AG08395 (cell line): Measurements from ENCODE around the gene PCDHB11.
"Not testable (repeated sequence)": the region's sequence is repeated elsewhere in the genome, so short reads cannot be mapped to it uniquely, and the experiment has no call there.

Source experiments
- DNase-seq: peaks from one replicate; pipeline ENCODE4 v3.0.0; 2012; ENCODE audit warnings: mixed read lengths, low spot score

PCDHB11 gene

DNA sequence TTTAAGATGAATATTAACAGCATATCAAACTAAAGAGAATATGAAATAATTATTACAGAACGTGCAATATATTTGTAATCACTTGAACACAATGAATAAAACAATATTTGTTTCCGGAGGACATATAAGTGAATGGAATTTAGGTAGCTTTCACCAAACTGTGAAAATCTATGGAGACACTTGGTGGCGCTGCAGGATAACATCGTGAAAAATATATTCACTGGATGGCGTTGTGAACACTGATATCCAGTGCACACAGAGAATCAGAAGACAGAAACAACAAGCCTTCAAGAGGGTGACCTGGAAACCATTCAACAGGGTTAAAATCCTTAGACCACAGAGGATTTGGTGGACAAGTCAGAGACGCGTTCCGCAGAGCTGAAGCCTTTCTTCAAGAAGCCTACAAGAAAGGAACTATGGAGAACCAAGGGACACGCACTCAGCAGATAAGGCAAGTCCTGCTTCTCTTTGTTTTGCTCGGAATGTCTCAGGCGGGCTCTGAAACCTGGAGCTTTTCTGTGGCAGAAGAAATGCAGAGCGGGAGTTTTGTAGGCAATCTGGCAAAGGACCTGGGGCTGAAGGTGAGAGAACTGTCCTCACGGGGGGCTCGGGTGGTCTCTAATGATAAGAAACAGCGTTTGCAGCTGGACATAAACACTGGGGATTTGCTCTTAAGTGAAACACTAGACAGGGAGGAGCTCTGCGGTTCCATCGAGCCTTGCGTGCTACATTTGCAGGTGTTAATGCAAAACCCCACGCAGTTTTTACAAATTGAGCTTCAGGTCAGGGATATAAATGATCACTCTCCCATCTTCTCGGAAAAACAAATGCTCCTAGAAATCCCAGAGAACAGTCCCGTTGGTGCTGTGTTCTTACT lies at the start of gene PCDHB11:
TSS of gene PCDHB11 (plus strand) at position 269 of the 877 bp plus-strand sequence. CDS start at position 417, 148 bp downstream.
- no peak for DNase-seq

DNA sequence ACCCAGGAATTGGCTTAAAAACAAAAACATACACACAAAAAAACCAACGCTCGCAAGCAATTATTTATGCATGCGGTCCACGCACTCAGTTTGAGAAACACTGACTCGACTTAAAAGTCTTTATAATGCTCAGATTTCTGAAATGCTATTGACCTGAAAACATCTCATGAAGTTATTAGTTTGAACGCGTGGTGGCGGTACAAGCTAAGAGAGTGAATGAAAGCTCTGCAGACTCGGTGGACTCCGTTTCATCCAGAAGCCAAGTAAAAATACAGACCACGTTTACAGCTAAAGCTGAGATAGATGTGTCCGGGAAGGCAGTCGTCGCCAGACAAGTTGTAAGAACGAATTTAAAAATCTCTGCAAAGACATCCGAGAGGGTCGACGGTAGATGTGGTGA lies 49.6 kb upstream of the PCDHB11 start, which contains the start of gene PCDHB6:
TSS of gene PCDHB6 (plus strand) at position 246 of the 400 bp plus-strand sequence. CDS start 201 bp downstream, outside the sequence.
- DNase-seq, result peak; percentile 19

- DNase-seq, result no peak
Measured at GRCh38 chr5:141150224-141150992, 49.0 kb upstream of the PCDHB11 start.

DNA sequence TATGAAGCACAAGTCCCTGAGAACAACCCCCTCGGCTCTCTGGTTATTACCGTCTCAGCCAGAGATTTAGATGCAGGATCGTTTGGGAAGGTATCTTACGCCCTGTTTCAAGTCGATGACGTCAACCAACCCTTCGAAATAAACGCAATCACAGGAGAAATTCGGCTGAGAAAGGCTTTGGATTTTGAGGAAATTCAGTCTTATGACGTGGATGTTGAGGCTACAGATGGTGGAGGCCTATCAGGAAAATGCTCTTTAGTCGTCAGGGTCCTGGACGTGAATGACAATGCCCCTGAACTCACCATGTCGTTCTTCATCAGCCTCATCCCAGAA lies 48.5 kb upstream of the PCDHB11 start:
- DNase-seq, result no peak

GRCh38 chr5:141151632-141152031 lies 47.8 kb upstream of the PCDHB11 start:
- not testable (repeated sequence) for DNase-seq

DNA sequence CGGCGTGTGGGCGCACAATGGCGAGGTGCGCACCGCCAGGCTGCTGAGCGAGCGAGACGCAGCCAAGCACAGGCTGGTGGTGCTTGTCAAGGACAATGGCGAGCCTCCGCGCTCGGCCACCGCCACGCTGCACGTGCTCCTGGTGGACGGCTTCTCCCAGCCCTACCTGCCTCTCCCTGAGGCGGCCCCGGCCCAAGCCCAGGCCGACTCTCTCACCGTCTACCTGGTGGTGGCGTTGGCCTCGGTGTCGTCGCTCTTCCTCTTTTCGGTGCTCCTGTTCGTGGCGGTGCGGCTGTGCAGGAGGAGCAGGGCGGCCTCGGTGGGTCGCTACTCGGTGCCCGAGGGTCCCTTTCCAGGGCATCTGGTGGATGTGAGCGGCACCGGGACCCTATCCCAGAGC lies 47.3 kb upstream of the PCDHB11 start:
- DNase-seq, result not testable (repeated sequence)

DNA sequence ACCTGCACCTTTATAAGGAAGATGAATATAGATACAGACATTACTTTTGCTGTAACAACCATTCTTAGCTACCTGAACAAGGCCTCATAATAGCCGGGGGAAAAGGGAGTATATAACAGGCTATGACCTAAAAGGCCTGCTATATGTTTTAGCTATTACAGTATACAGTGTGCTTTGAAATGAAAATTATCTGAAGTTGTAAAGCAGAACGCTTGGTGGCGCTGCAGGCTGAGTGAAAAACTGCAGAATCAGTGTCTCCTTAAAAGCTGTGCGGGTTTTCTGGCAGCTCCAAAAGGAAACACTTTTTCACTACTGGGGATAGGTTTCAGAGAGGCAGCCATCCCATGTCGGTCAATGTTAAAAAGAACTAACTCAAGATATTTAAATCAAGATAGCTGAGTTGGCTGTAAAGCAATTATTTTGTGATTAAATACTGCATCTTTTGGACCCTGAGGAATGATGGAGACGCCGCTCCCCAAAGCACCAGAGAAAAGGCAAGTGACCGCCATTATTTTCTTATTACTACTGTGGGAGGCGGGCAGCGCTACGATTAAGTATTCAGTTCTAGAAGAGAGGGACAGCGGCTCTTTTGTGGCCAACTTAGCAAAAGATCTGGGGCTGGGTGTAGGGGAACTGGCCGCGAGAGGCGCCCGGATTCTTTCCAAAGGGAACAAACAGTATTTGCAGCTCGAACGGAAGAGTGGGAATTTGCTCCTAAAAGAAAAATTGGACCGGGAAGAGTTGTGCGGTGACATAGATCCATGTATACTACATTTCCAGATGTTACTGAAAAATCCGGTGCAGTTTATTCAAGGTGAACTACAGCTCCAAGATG lies 43.7 kb upstream of the PCDHB11 start:
- DNase-seq, result no peak

DNA sequence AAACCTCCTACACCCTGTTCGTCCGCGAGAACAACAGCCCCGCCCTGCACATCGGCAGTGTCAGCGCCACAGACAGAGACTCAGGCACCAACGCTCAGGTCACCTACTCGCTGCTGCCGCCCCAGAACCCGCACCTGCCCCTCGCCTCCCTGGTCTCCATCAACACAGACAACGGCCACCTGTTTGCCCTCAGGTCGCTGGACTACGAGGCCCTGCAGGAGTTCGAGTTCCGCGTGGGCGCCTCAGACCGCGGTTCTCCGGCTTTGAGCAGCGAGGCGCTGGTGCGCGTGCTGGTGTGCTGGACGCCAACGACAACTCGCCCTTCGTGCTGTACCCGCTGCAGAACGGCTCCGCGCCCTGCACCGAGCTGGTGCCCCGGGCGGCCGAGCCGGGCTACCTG lies 42.1 kb upstream of the PCDHB11 start:
- DNase-seq, result not testable (repeated sequence)

- not testable (repeated sequence) for DNase-seq
Measured at GRCh38 chr5:141157901-141158300, 41.5 kb upstream of the PCDHB11 start.

DNA sequence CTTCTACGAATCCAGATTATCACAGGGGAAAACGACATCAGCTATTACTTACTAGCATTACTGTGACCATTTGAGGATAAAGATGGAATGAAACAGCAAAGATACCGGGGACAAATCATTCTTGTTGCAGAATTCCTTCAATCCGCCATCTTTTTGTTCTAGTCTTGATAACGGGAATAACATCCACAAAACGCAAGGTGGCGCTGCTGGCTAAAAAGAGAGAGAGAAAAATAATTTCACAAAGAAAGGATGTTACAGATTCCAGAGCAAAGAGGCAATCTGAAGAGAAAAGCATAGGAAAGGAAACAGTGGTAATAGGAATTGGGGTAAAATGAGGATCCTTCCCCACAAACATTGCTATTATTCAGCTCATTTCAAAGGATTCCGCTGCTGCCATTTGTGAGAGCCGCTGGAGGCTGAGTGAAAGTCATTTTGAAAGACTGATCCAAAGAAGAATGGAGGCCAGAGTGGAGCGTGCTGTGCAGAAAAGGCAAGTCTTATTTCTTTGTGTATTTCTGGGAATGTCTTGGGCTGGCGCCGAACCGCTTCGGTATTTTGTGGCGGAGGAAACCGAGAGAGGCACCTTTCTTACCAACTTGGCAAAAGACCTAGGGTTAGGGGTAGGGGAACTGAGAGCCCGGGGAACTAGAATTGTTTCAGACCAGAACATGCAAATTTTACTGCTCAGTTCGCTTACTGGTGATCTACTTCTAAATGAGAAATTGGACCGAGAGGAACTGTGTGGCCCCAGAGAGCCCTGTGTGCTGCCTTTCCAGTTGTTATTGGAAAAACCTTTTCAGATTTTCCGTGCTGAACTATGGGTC lies 26.8 kb upstream of the PCDHB11 start, which contains the start of gene PCDHB7:
TSS of gene PCDHB7 (plus strand) at position 264 of the 824 bp plus-strand sequence. CDS start at position 456, 192 bp downstream.
- peak; percentile 36 for DNase-seq

- DNase-seq, result not testable (repeated sequence)
Measured at GRCh38 chr5:141174291-141175104, 24.9 kb upstream of the PCDHB11 start.

- no peak for DNase-seq
Measured at GRCh38 chr5:141175933-141176332, 23.5 kb upstream of the PCDHB11 start.

GRCh38 chr5:141177577-141178191 lies 21.7 kb upstream of the PCDHB11 start, which contains the start of gene PCDHB8:
Gene PCDHB8, plus strand, starts transcription at chr5:141177790. Its CDS starts 245 bp downstream, at chr5:141178035.
- DNase-seq, result not testable (repeated sequence)

DNA sequence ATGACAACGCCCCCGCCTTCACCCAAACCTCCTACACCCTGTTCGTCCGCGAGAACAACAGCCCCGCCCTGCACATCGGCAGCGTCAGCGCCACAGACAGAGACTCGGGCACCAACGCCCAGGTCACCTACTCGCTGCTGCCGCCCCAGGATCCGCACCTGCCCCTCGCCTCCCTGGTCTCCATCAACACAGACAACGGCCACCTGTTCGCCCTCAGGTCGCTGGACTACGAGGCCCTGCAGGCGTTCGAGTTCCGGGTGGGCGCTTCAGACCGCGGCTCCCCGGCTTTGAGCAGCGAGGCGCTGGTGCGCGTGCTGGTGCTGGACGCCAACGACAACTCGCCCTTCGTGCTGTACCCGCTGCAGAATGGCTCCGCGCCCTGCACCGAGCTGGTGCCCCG lies 20.1 kb upstream of the PCDHB11 start:
- not testable (repeated sequence) for DNase-seq

- DNase-seq, result not testable (repeated sequence)
Measured at GRCh38 chr5:141179876-141180275, 19.6 kb upstream of the PCDHB11 start.

- DNase-seq, result no peak
Measured at GRCh38 chr5:141180313-141180712, 19.1 kb upstream of the PCDHB11 start.

DNA sequence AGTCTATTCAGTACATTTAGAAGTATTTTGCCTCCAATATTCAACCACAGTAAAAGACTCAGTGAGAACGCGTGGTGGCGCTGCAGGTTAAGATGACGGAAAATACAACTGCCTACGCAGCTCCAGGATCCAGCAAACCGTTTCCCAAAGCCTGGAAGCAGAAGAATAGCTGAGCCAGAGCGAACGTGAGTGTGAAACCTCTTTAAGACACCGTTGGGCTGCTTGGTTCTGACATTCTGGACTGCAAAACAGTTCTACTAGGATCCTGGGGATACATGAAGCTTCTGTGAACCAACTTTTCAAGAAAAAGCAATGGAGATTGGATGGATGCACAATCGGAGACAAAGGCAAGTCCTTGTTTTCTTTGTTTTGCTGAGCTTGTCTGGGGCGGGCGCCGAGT lies 17.2 kb upstream of the PCDHB11 start, which contains the start of gene PCDHB16:
TSS of gene PCDHB16 (plus strand) at position 140 of the 400 bp plus-strand sequence. CDS start at position 313, 173 bp downstream.
- peak; percentile 43 for DNase-seq

- DNase-seq, result not testable (repeated sequence)
Measured at GRCh38 chr5:141184117-141184855, 15.1 kb upstream of the PCDHB11 start.
